SK-N-SH treated with all-trans-retinoic acid at 6 μM for 48 hours (cell line): Measurements from ENCODE around the gene NADK2.

Source experiments
- CSDC2 ChIP-seq: fragments of 250-450 bp; sonication (Bioruptor Pico); IDR thresholded peaks from 2 replicates; pipeline ENCODE4 v1.5.0; 2020; ENCODE audit warnings: mild to moderate bottlenecking, moderate library complexity
- CSRNP3 ChIP-seq: fragments of 250-450 bp; sonication (Bioruptor Pico); IDR thresholded peaks from 2 replicates; pipeline ENCODE4 v1.5.1; 2021; ENCODE audit warnings: mild to moderate bottlenecking, moderate library complexity
- ESRRG ChIP-seq: fragments of 250-450 bp; sonication (Bioruptor Pico); IDR thresholded peaks from 2 replicates; pipeline ENCODE4 v1.6.1; 2021; ENCODE audit warnings: mild to moderate bottlenecking
- GLIS3 ChIP-seq: fragments of 250-450 bp; sonication (Bioruptor Pico); IDR thresholded peaks from 2 replicates; pipeline ENCODE4 v1.5.0; 2020; ENCODE audit warnings: mild to moderate bottlenecking, moderate library complexity
- ISL1 ChIP-seq: fragments of 250-450 bp; sonication (Bioruptor Pico); IDR thresholded peaks from 2 replicates; pipeline ENCODE4 v2.1.2; 2022; ENCODE audit warnings: mild to moderate bottlenecking, moderate library complexity
- RARB ChIP-seq: fragments of 250-450 bp; sonication (Bioruptor Pico); IDR thresholded peaks from 2 replicates; pipeline ENCODE4 v1.8.0; 2021; ENCODE audit warnings: mild to moderate bottlenecking, moderate library complexity
- SNAI2 ChIP-seq: fragments of 250-450 bp; sonication (Bioruptor Pico); IDR thresholded peaks from 2 replicates; pipeline ENCODE4 v1.5.0; 2020; ENCODE audit warnings: mild to moderate bottlenecking, moderate library complexity
- TOX ChIP-seq: fragments of 250-450 bp; sonication (Bioruptor Pico); IDR thresholded peaks from 2 replicates; pipeline ENCODE4 v1.8.0; 2021; ENCODE audit warnings: mild to moderate bottlenecking, moderate library complexity, borderline replicate concordance
- ZC3H10 ChIP-seq: fragments of 250-450 bp; sonication (Bioruptor Pico); IDR thresholded peaks from 2 replicates; pipeline ENCODE4 v1.5.1; 2021; ENCODE audit warnings: mild to moderate bottlenecking, moderate library complexity
- ZFP3 ChIP-seq: fragments of 250-450 bp; sonication (Bioruptor Pico); IDR thresholded peaks from 2 replicates; pipeline ENCODE4 v1.5.0; 2020; ENCODE audit warnings: mild to moderate bottlenecking, moderate library complexity

Gene NADK2

GRCh38 chr5:36145311-36145710 lies 96.4 kb downstream of the NADK2 start (continued):
- TF ChIP-seq CSRNP3 (no peak), ZFP3 (CRISPR knock-in tag) (no peak), GLIS3 (no peak), TOX (CRISPR knock-in tag) (no peak), ISL1 (CRISPR knock-in tag) (no peak), CSDC2 (CRISPR knock-in tag) (no peak), ZC3H10 (CRISPR knock-in tag) (no peak), ESRRG (CRISPR knock-in tag) (no peak), RARB (no peak), SNAI2 (CRISPR knock-in tag) (no peak)
